GM21423 (cell line): ENCODE data around the gene ZBTB7B.
"Not testable (repeated sequence)": the region's sequence is repeated elsewhere in the genome, so short reads cannot be mapped to it uniquely, and the experiment has no call there.

Experiments
- ATAC-seq: cut with Tn5 transposase; IDR thresholded peaks from one replicate; pipeline ENCODE4 v1.9.1; 2021; ENCODE audit warnings: mild to moderate bottlenecking, moderate library complexity; ENCODE audit not compliant: unreplicated experiment

Gene ZBTB7B

GRCh38 chr1:154967331-154967950, 35.2 kb upstream of the ZBTB7B start:
- ATAC-seq: no peak

GRCh38 chr1:154968731-154969130, 33.9 kb upstream of the ZBTB7B start:
- ATAC-seq: no peak

GRCh38 chr1:154969246-154969645, 33.4 kb upstream of the ZBTB7B start:
- ATAC-seq: no peak

- no peak for ATAC-seq
Measured at GRCh38 chr1:154969860-154970452, 32.6 kb upstream of the ZBTB7B start.

GRCh38 chr1:154970631-154971340, 31.8 kb upstream of the ZBTB7B start, which contains the start of gene SHC1:
Gene SHC1 (minus strand): TSS chr1:154970747. CDS start chr1:154970526, 221 bp downstream.
- ATAC-seq: no peak

- no peak for ATAC-seq
Measured at GRCh38 chr1:154971341-154971998, 31.1 kb upstream of the ZBTB7B start.

- ATAC-seq: no peak
Measured at GRCh38 chr1:154972213-154972516, 30.4 kb upstream of the ZBTB7B start.

GRCh38 chr1:154972517-154973343, 29.9 kb upstream of the ZBTB7B start:
- ATAC-seq: no peak

GRCh38 chr1:154973344-154974101, 29.1 kb upstream of the ZBTB7B start:
- ATAC-seq: peak; percentile 22

- ATAC-seq: peak; percentile 80
Measured at GRCh38 chr1:154974102-154974807, 28.3 kb upstream of the ZBTB7B start, which contains the start of gene CKS1B. Gene CKS1B (plus strand): TSS chr1:154974681. CDS start chr1:154974746, 65 bp downstream.

- ATAC-seq: peak; percentile 36
Measured at GRCh38 chr1:154974808-154975408, 27.7 kb upstream of the ZBTB7B start.

GRCh38 chr1:154975409-154976059, 27.1 kb upstream of the ZBTB7B start:
- no peak for ATAC-seq

GRCh38 chr1:154977762-154978161, 24.8 kb upstream of the ZBTB7B start:
- ATAC-seq: not testable (repeated sequence)

- ATAC-seq: no peak
Measured at GRCh38 chr1:154978360-154978759, 24.2 kb upstream of the ZBTB7B start.

- ATAC-seq: no peak
Measured at GRCh38 chr1:154982341-154982740, 20.3 kb upstream of the ZBTB7B start.

- peak; percentile 97 for ATAC-seq
Measured at GRCh38 chr1:154982897-154983648, 19.5 kb upstream of the ZBTB7B start, which contains the start of gene FLAD1. Gene FLAD1 (plus strand): TSS chr1:154983344. CDS start chr1:154983695, 351 bp downstream.

- no peak for ATAC-seq
Measured at GRCh38 chr1:154983776-154984466, 18.7 kb upstream of the ZBTB7B start.
